Sigmoid colon (tissue), 7 donors: ENCODE data around the gene CSNK2A1. TPM values are rescaled to one million over a fixed set of nuclear protein-coding genes. Genes with fewer than 3 reads are reported as not detected.
"Not testable (repeated sequence)": the region's sequence is repeated elsewhere in the genome, so short reads cannot be mapped to it uniquely, and the experiment has no call there.

ENCODE experiments used
- DNase-seq: peaks from one replicate; pipeline ENCODE4 v3.0.0-alpha.2; 2019
- H3K27ac ChIP-seq, 4 donors: fragments of 200-600 bp; sonication (generic); one replicate each; pipeline ENCODE4 v1.5.1; 2016 to 2019; ENCODE audit warnings: mild to moderate bottlenecking in 1 of 4
- H3K27me3 ChIP-seq, 3 donors: fragments of 200-600 bp; sonication (generic); one replicate each; pipeline ENCODE4 v1.5.1; 2019; ENCODE audit warnings: mild to moderate bottlenecking in 1 of 3
- H3K36me3 ChIP-seq, 4 donors: fragments of 200-600 bp; sonication (generic); one replicate each; pipeline ENCODE4 v1.5.1; 2016 to 2019
- H3K4me1 ChIP-seq, 4 donors: fragments of 200-600 bp; sonication (generic); one replicate each; pipeline ENCODE4 v1.5.1; 2017 to 2019
- H3K4me3 ChIP-seq, 4 donors: fragments of 200-600 bp; sonication (generic); one replicate each; pipeline ENCODE4 v1.5.1; 2017 to 2019; ENCODE audit warnings: mild to moderate bottlenecking in 2 of 4, moderate library complexity in 1 of 4
- H3K9me3 ChIP-seq, 4 donors: fragments of 200-600 bp in 3 of 4; sonication (generic) in 3 of 4; one replicate each; pipeline versions ENCODE4 v1.5.1 to v1.6.1; 2013 to 2019
- CTCF ChIP-seq, 4 experiments: fragments of 450-650 bp in 3 of 4; fragments of 200-600 bp in 1 of 4; IDR thresholded peaks; one replicate each; pipeline ENCODE4 v1.5.1; 2016 to 2019; ENCODE audit warnings: antibody characterized with exemption in 4 of 4, mild to moderate bottlenecking in 3 of 4, moderate library complexity in 2 of 4
- EP300 ChIP-seq, 4 donors: sonication (generic); formaldehyde crosslinking; IDR thresholded peaks; one replicate each; pipeline ENCODE4 v1.6.1; 2017; ENCODE audit warnings: antibody characterized with exemption in 4 of 4
- POLR2A ChIP-seq, 2 donors: fragments of 450-650 bp; IDR thresholded peaks; one replicate each; pipeline ENCODE4 v1.6.1; 2016; ENCODE audit warnings: antibody characterized with exemption in 2 of 2, mild to moderate bottlenecking in 2 of 2, moderate library complexity in 2 of 2
- POLR2AphosphoS5 ChIP-seq, 4 donors: sonication (generic); formaldehyde crosslinking; IDR thresholded peaks; one replicate each; pipeline ENCODE4 v1.6.1; 2017; ENCODE audit warnings: antibody characterized with exemption in 4 of 4
- whole genome bisulfite sequencing, 2 donors: extraction: QIAGEN DNeasy Blood & Tissue Kit; methylation state at CpG; one replicate each; pipeline ENCODE4 v1.1.7; 2013; 5-methylcytosine and 5-hydroxymethylcytosine counted together
- intact Hi-C: fragments of 100-400 bp; cut with DNase I; formaldehyde crosslinking; loops from one replicate; pipeline ENCODE4 v1.15.1; 2023
- polyA plus RNA-seq, 3 donors: library from polyadenylated mRNA; stranded (reverse); fragments of 200-250 nt; gene quantifications; one replicate each; pipeline ENCODE4 v1.2.3, GENCODE V29; 2013
- total RNA-seq, 4 donors: library from RNA; depleted of rRNA; stranded (reverse); fragments of >200 nt; gene quantifications; one replicate each; pipeline ENCODE4 v1.1.0, GENCODE V29; 2016
- donor health status: healthy with polysubstance abuse.
- donor health status: Bipolar disorder and iron deficiency.
- donor health status: healthy.

Gene CSNK2A1
- total and polyA plus RNA-seq, 7 donors: 33.0 to 77.1 (median 51.5) TPM

GRCh38 chr20:516799-517198, 26.8 kb downstream of the CSNK2A1 start:
- H3K36me3 ChIP-seq: peaks cover 0 to 8% (median 0%) of the 10 kb centered on the region in 4 donors
- H3K27ac ChIP-seq: no peak overlapping the region
- 56 to 82% methylated on average over 2 of the region's 2 CpGs for WGBS, 2 donors
- intact Hi-C loops: no loop called here
- no peak for DNase-seq
- peaks cover 0 to 11% (median 4%) of the 10 kb centered on the region in 4 donors for H3K9me3 ChIP-seq
- peaks cover 0 to 36% (median 17%) of the 10 kb centered on the region in 4 donors for H3K4me1 ChIP-seq
- TF ChIP-seq EP300 (IDR thresholded peaks at IDR 0.05) (no peak), POLR2A (IDR thresholded peaks at IDR 0.05) (no peak), CTCF (IDR thresholded peaks at IDR 0.05) (no peak), POLR2AphosphoS5 (IDR thresholded peaks at IDR 0.05) (no peak)
- H3K27me3 ChIP-seq: no peaks in the 10 kb centered on the region
- no peak overlapping the region for H3K4me3 ChIP-seq

GRCh38 chr20:515696-516095, 27.9 kb downstream of the CSNK2A1 start:
- H3K9me3 ChIP-seq: peaks cover 0 to 11% (median 4%) of the 10 kb centered on the region in 4 donors
- intact Hi-C loops: no loop called here
- WGBS, 2 donors: 96 to 97% methylated on average over 3 of the region's 3 CpGs

GRCh38 chr20:513429-513828, 30.2 kb downstream of the CSNK2A1 start:
- 82 to 88% methylated on average over 2 of the region's 2 CpGs for WGBS, 2 donors
- H3K4me3 ChIP-seq: no peak overlapping the region

More at GRCh38 chr20:515696-516095, 27.9 kb downstream of the CSNK2A1 start:
- DNase-seq: no peak
- Histone ChIP-seq H3K27ac (no peak overlapping the region), H3K36me3 (peaks cover 0 to 5% (median 0%) of the 10 kb centered on the region in 4 donors), H3K4me3 (no peak overlapping the region), H3K27me3 (no peaks in the 10 kb centered on the region), H3K4me1 (peaks cover 0 to 38% (median 17%) of the 10 kb centered on the region in 4 donors)
- no peak for TF ChIP-seq POLR2AphosphoS5 (IDR thresholded peaks at IDR 0.05)
- TF ChIP-seq CTCF (IDR thresholded peaks at IDR 0.05): no peak
- TF ChIP-seq EP300 (IDR thresholded peaks at IDR 0.05): no peak
- TF ChIP-seq POLR2A (IDR thresholded peaks at IDR 0.05): no peak

GRCh38 chr20:510328-511057, 33.1 kb downstream of the CSNK2A1 start:
- DNase-seq, H3K27ac ChIP-seq, H3K27me3 ChIP-seq, H3K4me3 ChIP-seq, intact Hi-C loops, H3K9me3 ChIP-seq: not testable (repeated sequence)
- peaks cover 0 to 38% (median 10%) of the 10 kb centered on the region in 4 donors for H3K4me1 ChIP-seq
- 25 to 73% methylated on average over 9 of the region's 9 CpGs for WGBS, 2 donors
- peaks cover 0 to 23% (median 6%) of the 10 kb centered on the region in 4 donors for H3K36me3 ChIP-seq

More at GRCh38 chr20:513429-513828, 30.2 kb downstream of the CSNK2A1 start:
- no peak for DNase-seq
- intact Hi-C loops: no loop called here
- TF ChIP-seq POLR2AphosphoS5 (IDR thresholded peaks at IDR 0.05): no peak
- TF ChIP-seq CTCF (IDR thresholded peaks at IDR 0.05): no peak
- TF ChIP-seq EP300 (IDR thresholded peaks at IDR 0.05): no peak
- TF ChIP-seq POLR2A (IDR thresholded peaks at IDR 0.05): no peak
- peaks cover 0 to 49% (median 23%) of the 10 kb centered on the region in 4 donors for H3K4me1 ChIP-seq
- H3K27ac ChIP-seq: no peak overlapping the region
- H3K9me3 ChIP-seq: no peaks in the 10 kb centered on the region
- no peaks in the 10 kb centered on the region for H3K27me3 ChIP-seq
- H3K36me3 ChIP-seq: no peaks in the 10 kb centered on the region

GRCh38 chr20:508364-508787, 35.2 kb downstream of the CSNK2A1 start:
- H3K36me3 ChIP-seq: peaks cover under 1 to 43% (median 17%) of the 10 kb centered on the region in 4 donors
- H3K4me1 ChIP-seq: peaks cover 0 to 33% (median 10%) of the 10 kb centered on the region in 4 donors
- H3K27ac ChIP-seq, H3K27me3 ChIP-seq, intact Hi-C loops, H3K9me3 ChIP-seq, H3K4me3 ChIP-seq, DNase-seq: not testable (repeated sequence)
- 18 to 50% methylated on average over 6 of the region's 6 CpGs for WGBS, 2 donors
